AG10803 (cell line): ENCODE data around the gene CRTC1.

Source experiments
- DNase-seq: peaks from one replicate; pipeline ENCODE4 v3.0.0; 2010; ENCODE audit warnings: low read depth
- H3K4me3 ChIP-seq: 2 replicates; pipeline ENCODE4 v1.5.1; 2011; ENCODE audit warnings: mild to moderate bottlenecking, low read length, control low read depth
- CTCF ChIP-seq: conservative IDR thresholded peaks from 2 replicates; pipeline ENCODE4 v1.5.1; 2011; ENCODE audit warnings: mild to moderate bottlenecking, low read length, control low read depth, inconsistent platforms

CRTC1 gene

GRCh38 chr19:18647807-18648206, 35.7 kb upstream of the CRTC1 start:
- TF ChIP-seq CTCF, result no peak
- no peak overlapping the region for H3K4me3 ChIP-seq
- no peak for DNase-seq

GRCh38 chr19:18648973-18649315, 34.5 kb upstream of the CRTC1 start:
- no peak for DNase-seq
- H3K4me3 ChIP-seq, result no peak overlapping the region
- TF ChIP-seq CTCF, result no peak

DNA sequence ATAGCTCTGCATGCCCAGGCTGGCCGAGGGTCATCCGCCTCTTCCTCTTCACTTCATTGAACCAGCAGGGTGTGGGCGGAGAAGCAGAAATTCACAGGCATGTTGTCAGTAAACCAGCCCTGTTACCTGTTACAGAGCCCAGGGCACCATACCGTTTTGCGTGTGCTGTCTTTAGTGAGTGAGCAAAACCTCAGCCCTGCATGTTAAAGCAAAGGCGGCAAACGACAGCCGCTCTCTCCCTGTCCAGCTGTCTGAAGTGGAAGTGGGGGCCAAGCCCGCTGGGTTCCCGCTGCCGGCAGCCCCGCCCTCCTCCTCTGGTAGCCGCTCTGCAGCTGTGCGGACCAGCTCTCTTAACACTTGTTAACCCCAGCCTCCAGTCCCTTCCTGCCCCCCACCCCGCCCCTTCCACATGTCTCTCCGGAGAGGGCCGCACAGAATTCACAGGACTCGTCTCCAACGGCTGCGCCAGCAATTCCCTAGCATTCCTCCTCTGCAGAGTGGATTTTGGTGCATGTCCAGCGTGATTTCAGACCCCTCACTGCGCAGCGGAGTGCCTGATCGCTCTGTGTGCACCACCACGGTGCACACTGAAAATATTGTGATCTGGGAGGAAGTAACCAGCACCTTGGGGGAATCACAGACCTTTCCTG, 34.0 kb upstream of the CRTC1 start:
- DNase-seq, result peak; percentile 32
- TF ChIP-seq CTCF, result no peak
- H3K4me3 ChIP-seq, result no peak overlapping the region

DNA sequence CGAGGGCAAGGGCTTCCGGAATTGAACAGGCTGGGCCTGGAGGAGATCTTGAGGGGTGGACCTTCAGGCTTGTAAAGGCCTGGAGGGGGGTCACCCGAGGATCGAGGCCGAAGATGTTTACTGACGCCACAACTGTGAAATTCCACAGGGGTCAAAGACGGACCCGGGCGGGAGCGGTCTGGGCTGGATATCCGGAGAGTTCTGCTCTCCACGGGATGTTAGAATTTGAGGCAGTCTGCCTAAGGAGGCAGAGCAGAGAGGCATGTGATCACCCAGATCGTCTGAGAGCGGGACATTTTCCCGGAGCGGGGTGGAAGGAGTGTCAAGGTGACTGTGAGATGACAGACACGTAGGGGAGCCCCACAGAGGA, 33.5 kb upstream of the CRTC1 start:
- H3K4me3 ChIP-seq, result no peak overlapping the region; the same call in 1 of the 2 replicates
- DNase-seq, result peak; percentile 33
- no peak for TF ChIP-seq CTCF

DNA sequence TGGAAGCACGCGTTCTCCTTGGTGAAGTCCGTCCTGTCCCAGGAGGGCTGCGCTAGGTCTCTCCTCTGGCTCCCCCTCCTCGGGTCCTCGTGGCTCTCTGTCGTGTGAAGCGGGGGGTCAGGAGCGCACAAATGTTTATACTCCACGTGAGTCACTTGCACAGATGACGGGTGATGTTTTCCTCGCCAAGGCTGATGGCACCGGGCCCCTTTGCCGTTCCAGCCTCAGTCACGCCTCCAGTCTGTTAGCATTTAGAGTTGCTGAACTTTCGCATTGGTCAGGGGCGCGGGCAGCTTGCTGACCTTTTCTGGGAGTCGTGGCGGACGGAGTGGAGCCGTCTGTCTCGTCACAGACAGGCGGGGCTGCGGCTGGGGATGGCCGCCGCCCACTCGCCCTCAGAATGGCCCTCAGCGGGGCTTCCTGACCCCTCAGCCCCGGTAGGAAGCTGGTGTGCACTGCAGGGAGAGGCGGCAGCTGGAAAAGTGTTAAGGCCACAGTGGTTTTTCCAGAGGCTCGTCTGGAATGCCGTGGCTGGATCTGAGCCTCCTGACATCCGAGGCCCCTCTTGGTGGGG, 32.9 kb upstream of the CRTC1 start:
- peak; percentile 70 for DNase-seq
- H3K4me3 ChIP-seq, result no peak overlapping the region; the same call in 1 of the 2 replicates
- TF ChIP-seq CTCF, result no peak; the same call in 1 of the 2 replicates

GRCh38 chr19:18651300-18651699, 32.2 kb upstream of the CRTC1 start:
- no peak for DNase-seq
- no peak for TF ChIP-seq CTCF
- no peak overlapping the region for H3K4me3 ChIP-seq

- H3K4me3 ChIP-seq, result no peak overlapping the region
- TF ChIP-seq CTCF, result no peak
- no peak for DNase-seq
These were observed 31.7 kb upstream of the CRTC1 start for GRCh38 chr19:18651733-18652132.
